C4-2B (cell line): ENCODE results near the gene BRMS1.

Source experiments
- H3K27ac ChIP-seq: fragments of 450-650 bp; 2 replicates; pipeline ENCODE4 v1.5.1; 2017
- ZFX ChIP-seq: fragments of 450-650 bp; IDR thresholded peaks from 2 replicates; pipeline ENCODE4 v1.6.1; 2017
- TF ChIP-seq, protein P1 (sequence below): fragments of 450-650 bp; conservative IDR thresholded peaks from 2 replicates; pipeline ENCODE4 v1.5.1; 2017; ENCODE audit warnings: mild to moderate bottlenecking

BRMS1 gene

DNA sequence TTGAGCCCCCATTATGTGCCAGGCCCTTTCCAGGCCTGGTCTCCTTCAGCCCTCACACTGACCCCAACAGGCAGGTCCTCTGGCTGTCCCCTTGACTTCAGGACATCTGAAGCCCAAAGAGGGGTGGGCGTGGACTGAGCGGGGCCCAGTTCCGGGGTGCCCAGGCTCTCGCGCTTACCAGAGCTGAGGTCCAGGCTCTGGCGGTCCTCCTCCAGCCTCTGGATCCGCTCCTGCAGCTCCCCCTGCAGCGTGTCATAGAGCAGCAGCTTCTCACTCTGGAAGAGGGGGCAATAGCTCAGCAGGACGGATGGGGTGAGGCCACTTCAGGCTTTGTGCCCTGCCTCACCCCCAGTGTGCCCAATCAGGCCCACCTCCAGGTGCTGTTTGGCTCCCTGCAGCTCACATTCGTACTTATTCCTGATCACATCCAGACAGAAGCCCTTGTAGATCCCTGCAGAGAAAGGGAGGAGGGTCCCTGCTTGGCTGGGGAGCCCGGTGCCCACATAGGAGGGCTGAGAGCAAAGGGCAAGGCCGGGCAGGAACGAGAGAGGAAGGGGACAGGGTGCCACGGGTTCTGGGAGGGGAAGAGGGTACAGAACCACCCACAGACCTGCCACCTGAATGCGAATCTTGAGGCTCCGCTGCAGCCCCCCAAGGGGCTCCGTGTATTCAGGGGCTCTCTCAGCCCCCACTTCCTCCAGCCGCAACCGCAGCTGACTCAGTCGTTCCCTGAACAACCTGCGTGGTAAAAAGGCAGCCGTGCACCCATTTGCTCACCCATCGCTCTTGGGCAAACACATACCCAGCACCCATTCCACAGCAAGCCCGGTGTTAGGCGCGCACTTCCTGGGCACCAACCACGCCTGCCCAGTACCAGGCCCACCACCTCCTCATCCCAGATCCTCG is 4.1 kb downstream of the BRMS1 start:
- no peak for TF ChIP-seq ZFX
- TF ChIP-seq, protein P1, sequence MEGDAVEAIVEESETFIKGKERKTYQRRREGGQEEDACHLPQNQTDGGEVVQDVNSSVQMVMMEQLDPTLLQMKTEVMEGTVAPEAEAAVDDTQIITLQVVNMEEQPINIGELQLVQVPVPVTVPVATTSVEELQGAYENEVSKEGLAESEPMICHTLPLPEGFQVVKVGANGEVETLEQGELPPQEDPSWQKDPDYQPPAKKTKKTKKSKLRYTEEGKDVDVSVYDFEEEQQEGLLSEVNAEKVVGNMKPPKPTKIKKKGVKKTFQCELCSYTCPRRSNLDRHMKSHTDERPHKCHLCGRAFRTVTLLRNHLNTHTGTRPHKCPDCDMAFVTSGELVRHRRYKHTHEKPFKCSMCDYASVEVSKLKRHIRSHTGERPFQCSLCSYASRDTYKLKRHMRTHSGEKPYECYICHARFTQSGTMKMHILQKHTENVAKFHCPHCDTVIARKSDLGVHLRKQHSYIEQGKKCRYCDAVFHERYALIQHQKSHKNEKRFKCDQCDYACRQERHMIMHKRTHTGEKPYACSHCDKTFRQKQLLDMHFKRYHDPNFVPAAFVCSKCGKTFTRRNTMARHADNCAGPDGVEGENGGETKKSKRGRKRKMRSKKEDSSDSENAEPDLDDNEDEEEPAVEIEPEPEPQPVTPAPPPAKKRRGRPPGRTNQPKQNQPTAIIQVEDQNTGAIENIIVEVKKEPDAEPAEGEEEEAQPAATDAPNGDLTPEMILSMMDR: no peak
- no peak overlapping the region for H3K27ac ChIP-seq

DNA sequence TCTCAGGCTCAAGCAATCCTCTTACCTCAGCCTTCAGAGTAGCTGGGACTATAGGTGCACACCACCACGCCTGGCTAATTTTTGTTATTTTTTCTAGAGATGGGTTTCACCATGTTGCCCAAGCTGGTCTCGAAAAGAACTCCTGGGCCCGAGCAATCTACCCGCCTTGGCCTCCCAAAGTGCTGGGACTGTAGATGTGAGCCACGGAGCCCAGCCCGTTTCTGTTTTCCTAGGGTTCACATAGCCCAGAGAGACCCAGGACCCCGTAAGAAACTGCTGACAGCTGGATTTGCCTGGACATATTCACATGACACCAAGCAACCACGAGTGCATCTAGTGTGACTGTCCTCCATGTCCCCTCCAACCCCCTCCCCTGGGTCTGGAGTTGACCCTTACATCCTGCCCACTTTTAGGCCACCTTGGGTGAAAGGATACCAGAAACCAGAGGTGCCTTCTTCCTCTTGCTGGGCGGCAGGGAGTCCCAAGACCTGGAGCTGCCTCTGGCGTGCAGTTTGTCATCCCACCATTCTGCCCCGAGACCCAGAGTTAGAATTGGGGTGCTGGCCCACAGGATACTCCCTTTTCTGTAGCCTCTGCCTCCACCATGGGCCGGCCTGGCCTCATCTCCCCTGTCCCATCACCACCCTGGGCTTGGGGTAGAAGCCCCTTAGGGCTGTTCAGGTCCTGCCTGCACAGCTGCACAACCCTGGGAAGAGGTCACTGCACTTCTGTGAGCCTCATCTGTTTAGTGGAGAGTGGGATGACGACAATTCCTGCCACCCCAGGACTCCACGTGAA is 5.0 kb downstream of the BRMS1 start:
- H3K27ac ChIP-seq: no peak overlapping the region
- TF ChIP-seq ZFX: no peak
- TF ChIP-seq, protein P1: no peak

DNA sequence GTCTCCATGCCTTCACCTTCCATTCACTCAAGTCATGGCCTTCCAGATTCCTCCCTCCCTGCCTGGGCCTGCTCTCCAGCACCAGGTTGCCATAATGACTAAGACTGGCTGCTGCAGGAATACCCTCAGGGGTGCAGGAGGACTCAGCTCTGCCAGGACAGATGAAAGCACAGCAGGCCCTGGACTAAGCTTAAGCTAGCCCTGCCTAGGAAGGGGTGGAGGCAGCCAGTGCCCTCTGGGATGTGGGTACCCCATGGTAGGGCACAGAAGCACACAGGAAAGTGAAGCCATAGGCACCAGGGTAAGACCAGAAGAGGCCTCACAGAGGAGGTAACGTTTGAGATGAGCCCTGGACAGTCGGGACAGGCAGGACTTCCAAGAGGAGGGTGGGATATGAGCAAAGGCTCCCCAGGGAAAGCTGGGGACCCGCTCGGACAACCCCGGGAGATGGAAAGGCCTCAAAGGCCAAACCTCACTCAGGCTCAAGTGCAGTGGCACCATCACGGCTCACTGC is 5.7 kb downstream of the BRMS1 start:
- TF ChIP-seq, protein P1: no peak
- TF ChIP-seq ZFX: no peak
- H3K27ac ChIP-seq: no peak overlapping the region

DNA sequence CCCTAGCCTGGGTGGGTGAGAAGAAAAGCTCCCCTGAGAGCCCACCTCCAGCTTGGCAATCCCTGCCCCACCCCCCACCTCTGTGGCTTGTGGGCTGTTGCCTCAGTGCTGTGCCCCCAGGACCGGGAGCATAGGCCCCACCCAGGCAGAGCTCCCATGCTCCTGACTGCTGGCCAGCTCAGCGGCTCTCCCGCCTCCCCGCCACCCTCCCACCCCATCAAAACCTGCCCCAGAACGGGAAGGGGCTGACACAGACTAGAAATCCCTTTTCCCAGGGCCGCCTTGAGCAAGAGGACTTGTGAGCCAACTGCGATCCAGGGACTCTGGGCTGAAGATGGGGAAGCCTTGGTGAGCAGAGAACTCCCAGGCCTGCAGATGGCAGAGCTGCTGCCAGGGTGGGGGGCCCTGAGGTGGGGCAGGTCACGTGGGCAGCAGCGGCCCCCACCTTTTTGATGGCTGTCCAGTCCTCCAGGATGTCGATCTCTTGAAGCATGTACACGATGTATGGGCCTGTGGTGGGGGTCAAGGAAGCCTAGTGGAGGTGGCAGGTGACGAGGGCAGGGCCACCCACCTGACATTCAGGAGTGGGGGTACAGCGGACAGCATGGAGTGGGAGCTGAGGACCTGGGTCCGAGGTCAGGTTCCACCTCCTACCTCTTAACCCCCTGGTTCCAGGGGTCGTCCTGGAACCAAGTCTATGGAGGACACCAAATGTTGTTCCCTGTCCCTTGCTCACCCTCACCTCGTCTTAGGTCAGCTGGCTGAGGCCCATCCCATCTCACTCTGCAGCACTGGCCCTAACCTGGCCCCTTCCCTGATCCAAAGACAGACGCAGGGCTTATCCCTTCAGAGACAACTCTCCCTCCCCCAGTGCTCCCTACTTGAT is 6.4 kb downstream of the BRMS1 start:
- no peak for TF ChIP-seq ZFX
- TF ChIP-seq, protein P1: no peak
- no peak overlapping the region for H3K27ac ChIP-seq

DNA sequence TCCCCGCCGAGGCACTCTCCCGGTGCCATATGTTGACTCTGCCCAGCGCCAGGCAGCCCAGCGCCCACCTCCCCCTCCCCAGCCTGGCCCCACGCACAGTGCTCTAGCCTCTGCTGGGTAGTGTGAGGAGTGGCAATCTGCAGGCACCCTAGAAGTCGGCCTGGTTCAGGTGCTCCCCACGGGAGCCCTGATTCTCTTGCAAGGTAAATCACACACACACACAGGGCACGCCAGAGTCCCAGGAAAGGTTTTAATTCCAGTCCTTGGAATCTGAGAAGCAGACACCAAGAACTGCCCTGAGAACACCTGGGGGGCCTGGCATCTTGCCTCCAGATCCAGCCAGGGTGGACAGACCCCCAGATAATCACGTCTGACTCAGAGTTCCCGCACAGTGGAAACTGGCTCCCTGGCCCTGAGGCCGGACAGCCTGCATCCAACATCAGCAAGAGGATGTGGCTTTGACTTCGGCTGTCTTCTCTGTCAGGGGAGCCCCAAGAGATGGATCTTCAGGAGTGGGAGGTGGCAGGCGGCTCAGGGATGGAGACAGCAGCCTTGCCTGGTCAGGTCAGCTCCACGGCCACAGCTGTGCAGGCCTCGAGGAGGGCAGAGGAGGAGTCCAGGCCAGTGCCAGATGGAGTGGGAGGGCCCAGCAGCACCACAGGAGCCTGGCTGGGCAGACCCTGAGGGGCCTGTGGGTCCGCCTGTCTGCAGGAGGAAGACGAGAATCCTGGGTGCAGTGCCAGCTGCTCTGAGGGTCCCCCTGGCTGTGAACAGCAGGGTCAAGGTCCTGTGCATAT is 7.6 kb downstream of the BRMS1 start:
- H3K27ac ChIP-seq: no peak overlapping the region
- no peak for TF ChIP-seq ZFX
- TF ChIP-seq, protein P1: no peak

DNA sequence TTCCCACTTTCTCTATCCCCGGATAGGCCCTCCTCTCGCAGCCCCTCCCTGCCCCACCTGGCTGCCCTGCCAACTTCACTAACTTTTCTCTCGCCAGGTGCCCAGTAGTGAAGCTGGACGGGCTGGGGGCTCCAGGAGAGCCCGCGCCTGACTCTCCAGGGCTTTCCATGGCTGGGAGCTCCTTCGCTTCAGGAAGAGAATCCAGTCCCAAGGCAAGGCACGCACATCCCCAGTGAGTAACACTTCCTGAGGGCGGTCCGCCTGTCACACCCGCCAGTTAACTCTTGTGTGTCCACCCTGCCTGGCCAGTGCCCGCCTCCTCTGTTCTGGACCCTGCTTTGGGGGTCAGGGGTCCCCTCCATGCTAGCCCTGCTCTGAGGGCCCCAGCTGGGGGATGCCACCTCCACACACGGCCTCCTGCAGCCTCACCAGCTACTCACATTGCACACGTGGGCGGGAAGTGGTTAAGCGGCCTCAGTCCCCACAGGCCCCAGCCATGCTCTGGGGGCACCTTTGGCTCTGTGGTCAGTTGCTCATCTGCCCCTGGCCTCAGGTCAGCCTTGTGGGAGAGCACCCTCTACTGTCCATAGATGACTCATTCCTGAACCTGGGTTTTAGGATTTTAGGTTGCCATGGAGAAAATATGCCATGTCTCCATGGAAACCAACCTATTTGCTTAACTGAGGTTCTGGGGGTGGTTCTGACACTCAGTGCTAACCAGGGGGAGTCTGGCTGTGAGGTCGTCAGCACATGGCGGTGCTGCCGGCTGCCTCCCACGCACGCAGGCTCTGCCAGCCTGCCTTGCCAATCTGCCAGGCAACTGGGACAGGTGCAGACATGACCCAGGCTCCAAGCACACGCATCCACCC is 8.4 kb downstream of the BRMS1 start, which contains the start of gene RIN1:
RIN1 (minus strand) TSS at position 201 of the 869 bp plus-strand sequence; CDS start at position 169, 32 bp downstream.
- TF ChIP-seq, protein P1: no peak; the same call in 1 of the 2 replicates
- no peak for TF ChIP-seq ZFX
- no peak within 1 kb of the TSS for H3K27ac ChIP-seq
